HT-29 (cell line): ENCODE measurements around the gene SORBS1. TPM values are rescaled to one million over a fixed set of nuclear protein-coding genes. Genes with fewer than 3 reads are reported as not detected.
A peak's percentile ranks its signal among the peaks of the same experiment; 100 is the strongest.

Experiments
- DNase-seq: peaks from one replicate; pipeline ENCODE4 v3.0.0-alpha.2; 2015; ENCODE audit warnings: low spot score
- total RNA-seq: library from RNA; depleted of rRNA; stranded (reverse); fragments of >200 nt; shearing (Covaris generic); gene quantifications from 2 replicates; pipeline ENCODE4 v1.2.3, GENCODE V29; 2014

SORBS1 gene
- total RNA-seq, 1 experiment from 2014 or later = 1.3 TPM

GRCh38 chr10:95325863-95326262, 235.3 kb downstream of the SORBS1 start:
- DNase-seq = no peak

GRCh38 chr10:95324436-95325268, 236.5 kb downstream of the SORBS1 start:
- DNase-seq = no peak

DNA sequence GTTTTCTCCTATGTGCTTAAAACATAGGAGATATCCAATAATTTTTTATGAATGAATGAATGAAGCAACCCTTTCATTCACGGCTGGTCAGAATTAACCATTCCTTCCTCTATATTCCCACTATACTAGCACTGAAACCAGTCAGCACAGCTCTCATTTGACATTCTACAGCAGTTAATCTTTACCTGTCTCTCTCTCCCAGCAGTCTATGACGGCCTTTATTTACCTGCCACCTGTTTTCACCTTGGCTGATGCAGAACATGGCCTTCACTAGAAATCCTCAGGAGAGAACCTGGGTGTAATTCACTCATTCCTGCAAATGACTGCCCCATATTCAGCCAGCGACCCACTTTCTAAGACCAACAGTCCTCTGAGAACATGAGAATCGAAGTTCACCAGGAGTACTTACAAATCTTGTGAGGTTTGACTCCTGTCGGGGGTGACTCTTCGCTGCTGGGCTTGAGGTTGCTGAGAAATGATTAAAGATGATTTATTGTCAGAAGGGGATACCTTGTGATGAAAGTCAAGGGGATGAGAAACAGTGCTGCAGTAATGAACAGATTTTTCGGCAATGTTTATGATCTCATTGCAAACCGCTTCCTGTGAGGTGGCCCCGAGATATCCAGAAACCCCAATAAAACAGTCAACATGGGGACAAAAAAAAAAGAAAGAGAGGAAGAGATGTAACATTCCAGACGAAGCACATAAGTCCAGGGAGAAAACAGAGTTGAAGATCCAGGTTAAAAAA, 239.4 kb downstream of the SORBS1 start:
- DNase-seq = no peak

DNA sequence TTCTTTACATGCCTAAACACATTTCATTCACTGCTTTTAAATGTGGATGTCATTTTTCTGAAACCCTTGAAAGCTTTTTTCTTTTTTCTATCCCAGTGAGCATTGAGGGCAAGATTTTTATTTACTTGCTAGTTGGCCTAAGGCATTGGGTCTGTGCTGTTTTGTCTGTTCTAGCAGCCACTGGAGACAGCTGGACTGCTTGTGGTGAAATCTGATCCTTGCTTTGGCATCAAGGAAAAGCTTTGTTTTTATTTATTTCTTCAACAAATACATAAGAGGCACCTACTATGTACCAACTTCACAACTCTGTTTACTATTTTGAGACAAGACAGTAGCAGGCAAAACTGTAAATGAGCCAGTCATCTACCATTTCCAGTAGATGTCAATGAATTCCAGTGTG, 241.9 kb downstream of the SORBS1 start:
- DNase-seq = no peak

DNA sequence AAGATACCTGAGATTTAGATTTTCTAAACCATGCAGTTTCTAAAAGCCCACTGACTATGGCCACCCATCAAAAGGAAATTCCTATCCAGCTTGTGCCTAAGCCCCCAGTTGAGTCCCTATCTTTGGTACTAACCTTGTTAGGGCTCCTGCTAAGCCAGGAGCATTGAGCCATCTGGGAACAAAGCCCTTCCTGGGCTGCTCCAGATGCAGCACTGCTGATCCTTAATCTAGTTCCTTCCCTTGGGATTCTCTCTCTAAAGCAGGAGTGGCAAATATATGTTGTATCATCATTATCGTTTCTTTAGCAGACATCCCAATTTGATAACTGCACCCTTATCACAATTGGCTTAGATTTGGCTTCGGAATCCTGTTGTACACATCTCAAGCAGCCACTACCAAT, 245.7 kb downstream of the SORBS1 start:
- no peak for DNase-seq

DNA sequence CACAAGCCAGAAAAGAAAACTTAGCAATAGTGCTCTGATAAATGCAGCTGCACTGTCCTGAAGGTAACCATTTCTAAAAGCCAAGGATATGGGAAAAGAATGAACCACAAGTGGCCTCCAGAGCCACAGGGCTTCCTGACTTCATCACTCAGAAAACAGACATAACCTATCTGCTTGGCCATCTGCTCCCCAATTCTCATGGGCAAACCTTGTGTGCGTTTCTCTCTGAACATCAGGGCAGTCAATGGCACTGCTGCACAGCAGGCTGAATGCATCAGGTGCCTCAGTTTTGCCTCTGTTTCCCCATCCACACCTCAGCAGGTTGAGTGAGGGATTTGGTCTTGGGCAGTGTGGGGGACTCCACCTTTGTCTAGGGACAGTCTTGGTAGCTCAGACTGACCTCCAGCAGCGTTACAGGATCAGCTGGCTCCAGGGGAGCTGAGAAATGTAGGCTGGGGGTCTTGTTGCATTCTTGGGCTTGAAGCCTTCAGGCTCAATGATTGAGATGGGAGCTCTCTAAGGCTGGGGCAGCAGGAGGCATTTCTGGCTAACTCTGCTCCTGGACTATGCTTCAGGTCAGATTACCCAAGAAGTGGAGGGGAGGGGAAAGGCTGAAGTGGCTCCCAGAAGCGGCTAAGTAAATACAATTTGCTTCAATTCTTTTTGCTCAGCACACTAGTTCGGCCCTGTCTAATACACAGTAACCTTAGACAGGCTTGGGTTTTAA, 246.8 kb downstream of the SORBS1 start:
- DNase-seq = no peak

- DNase-seq = no peak
Observed at GRCh38 chr10:95312986-95313495, 248.1 kb downstream of the SORBS1 start.

DNA sequence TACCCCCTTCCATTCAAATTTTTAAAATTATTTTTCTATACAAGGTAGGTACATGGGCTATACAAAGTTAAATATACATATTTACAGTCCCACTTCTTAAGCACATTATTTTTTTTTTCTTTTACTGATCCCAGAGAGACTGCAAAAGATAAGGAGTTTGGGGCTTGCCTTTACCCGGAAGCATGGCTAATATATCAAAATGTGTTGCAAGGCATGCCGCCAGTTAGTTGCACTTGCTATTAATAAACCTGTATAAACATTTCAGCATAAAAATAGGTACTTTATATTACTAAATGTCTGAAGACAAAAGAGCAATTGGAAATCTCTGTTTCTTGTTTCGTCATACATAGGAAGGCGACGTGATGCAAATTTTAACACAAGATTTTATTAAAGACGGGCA, 248.9 kb downstream of the SORBS1 start:
- no peak for DNase-seq

- no peak for DNase-seq
Observed at GRCh38 chr10:95309958-95310357, 251.2 kb downstream of the SORBS1 start.

DNA sequence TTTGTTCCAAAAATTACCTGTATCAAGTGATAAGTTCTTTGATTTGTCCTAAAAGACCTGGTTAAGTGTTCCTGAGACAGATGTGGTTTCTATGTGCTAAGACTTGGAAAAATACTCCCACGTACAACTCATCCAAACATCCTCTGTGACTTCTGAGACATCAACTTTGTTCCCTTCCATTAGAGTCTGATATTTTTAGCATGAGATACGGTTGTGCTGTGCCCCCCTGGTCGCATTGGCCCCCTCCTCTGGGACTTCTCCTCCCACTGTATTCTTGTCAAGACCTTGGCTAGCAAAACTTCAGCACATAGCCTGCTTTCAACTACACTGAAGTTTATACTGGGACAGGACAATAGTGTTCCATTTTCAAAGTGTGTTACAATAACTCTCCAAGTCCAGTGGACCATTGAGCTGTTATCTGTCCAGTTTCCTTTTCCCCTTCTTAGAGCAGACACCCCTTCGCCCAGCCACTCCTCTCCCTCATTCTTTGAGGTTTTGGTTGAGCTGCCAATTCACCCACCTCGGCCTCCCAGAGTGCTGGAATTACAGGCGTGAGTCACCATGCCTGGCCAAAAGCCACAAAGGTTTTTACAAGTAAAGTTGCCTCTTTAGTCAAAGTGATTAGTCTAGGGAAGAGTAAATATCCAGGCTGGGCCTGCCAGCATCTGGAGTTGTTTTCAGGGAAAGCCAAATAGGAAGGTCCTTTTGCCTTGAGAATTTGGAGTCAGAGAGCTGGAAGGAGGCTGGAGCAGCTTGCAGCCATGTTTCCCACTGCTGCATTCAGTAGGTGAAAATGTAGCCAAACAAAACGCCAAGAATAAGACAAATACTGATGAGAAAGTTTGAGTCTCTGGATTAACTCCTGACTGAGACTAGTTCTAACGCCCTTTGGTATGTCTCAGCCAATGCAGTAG, 252.5 kb downstream of the SORBS1 start:
- DNase-seq = peak; percentile 89

- DNase-seq = no peak
Observed at GRCh38 chr10:95306851-95307250, 254.3 kb downstream of the SORBS1 start.

DNA sequence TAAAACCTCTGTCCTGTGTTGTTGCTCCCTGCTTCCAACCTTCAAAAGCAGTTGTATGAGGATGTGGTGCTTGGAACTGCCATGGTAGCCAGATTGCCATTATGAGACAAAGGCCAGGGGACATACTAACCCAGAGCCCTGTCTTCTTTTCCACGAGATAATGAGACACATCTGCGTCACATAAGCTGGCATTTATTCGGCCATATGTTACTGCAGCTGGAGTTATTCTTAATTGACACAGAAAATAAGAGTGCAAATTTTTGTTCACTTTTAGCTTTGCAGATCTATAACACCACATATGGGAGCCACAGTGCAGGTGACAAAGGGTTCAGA, 254.9 kb downstream of the SORBS1 start:
- no peak for DNase-seq

- no peak for DNase-seq
Observed at GRCh38 chr10:95305606-95306317, 255.4 kb downstream of the SORBS1 start.

GRCh38 chr10:95304976-95305375, 256.2 kb downstream of the SORBS1 start:
- no peak for DNase-seq

GRCh38 chr10:95304463-95304862, 256.7 kb downstream of the SORBS1 start:
- no peak for DNase-seq

- peak; percentile 68 for DNase-seq
Observed at GRCh38 chr10:95303950-95304349, 257.2 kb downstream of the SORBS1 start.

GRCh38 chr10:95303535-95303934, 257.6 kb downstream of the SORBS1 start:
- no peak for DNase-seq

DNA sequence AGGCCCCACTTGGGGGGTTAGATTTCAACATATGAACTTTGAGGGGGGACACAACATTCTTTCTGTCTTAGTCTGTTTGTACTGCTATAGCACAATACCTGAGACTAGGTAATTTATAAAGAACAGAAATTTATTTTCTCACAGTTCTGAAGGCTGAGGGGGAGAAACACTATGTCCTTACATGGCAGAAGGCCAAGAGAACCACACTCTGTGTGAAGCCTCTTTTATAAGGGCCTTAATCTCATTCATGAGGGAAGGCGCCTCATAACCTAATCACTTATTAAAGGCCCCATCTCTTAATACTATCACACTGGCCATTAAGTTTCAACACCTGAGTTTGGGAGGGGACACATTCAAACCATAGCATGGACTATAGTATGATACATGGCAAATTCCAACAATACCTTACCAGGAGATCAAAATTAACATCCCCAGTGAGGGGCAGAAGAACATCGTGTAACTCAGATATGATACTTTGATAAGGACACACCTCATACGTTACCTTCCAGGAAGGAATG, 261.1 kb downstream of the SORBS1 start:
- peak; percentile 56 for DNase-seq

GRCh38 chr10:95297402-95297801, 263.8 kb downstream of the SORBS1 start:
- DNase-seq = no peak

DNA sequence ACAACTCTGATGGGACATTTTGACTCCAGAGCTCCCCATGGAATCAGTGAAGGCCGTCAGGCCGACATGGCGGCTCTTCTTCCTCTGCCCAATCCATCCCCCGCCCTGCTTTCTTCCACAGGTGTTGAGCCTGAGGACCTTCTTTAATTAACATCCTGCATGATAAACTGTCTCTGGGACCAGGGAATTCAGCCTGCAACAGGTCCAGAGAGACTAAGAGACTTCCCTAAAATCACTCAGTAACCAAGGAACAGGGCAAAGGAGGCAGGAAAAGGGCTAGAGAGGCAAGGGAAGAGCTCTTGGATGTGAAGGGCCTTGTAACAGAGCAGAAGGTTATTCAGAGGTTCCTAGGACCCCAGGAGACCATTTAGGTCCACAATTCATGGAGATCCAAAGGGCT, 264.4 kb downstream of the SORBS1 start:
- no peak for DNase-seq
